B cell (primary cell): ENCODE results near the gene KMT2C.

Experiments used
- EZH2 ChIP-seq: IDR thresholded peaks from 2 replicates; pipeline ENCODE4 v1.6.1; 2012; ENCODE audit warnings: borderline replicate concordance, low read depth, mild to moderate bottlenecking, moderate library complexity, low read length; ENCODE audit not compliant: insufficient read depth, poor library complexity, severe bottlenecking
- TF ChIP-seq, protein P1 (sequence below): fragments of 200-600 bp; IDR thresholded peaks from one replicate; pipeline ENCODE4 v1.8.0; 2022; ENCODE audit warnings: antibody characterized with exemption, mild to moderate bottlenecking

GRCh38 chr7:152103066-152103465, 332.7 kb downstream of the KMT2C start:
- TF ChIP-seq, protein P1, sequence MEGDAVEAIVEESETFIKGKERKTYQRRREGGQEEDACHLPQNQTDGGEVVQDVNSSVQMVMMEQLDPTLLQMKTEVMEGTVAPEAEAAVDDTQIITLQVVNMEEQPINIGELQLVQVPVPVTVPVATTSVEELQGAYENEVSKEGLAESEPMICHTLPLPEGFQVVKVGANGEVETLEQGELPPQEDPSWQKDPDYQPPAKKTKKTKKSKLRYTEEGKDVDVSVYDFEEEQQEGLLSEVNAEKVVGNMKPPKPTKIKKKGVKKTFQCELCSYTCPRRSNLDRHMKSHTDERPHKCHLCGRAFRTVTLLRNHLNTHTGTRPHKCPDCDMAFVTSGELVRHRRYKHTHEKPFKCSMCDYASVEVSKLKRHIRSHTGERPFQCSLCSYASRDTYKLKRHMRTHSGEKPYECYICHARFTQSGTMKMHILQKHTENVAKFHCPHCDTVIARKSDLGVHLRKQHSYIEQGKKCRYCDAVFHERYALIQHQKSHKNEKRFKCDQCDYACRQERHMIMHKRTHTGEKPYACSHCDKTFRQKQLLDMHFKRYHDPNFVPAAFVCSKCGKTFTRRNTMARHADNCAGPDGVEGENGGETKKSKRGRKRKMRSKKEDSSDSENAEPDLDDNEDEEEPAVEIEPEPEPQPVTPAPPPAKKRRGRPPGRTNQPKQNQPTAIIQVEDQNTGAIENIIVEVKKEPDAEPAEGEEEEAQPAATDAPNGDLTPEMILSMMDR = no peak
- TF ChIP-seq EZH2 = no peak
